GM21717 (cell line): Measurements from ENCODE around the gene HDHD3.
"Not testable (repeated sequence)": the region's sequence is repeated elsewhere in the genome, so short reads cannot be mapped to it uniquely, and the experiment has no call there.

Experiments
- ATAC-seq: cut with Tn5 transposase; IDR thresholded peaks from one replicate; pipeline ENCODE4 v1.9.1; 2021; ENCODE audit warnings: mild to moderate bottlenecking, moderate library complexity; ENCODE audit not compliant: unreplicated experiment

Gene HDHD3

GRCh38 chr9:113368348-113368981, 8.3 kb downstream of the HDHD3 start:
- ATAC-seq: no peak

DNA sequence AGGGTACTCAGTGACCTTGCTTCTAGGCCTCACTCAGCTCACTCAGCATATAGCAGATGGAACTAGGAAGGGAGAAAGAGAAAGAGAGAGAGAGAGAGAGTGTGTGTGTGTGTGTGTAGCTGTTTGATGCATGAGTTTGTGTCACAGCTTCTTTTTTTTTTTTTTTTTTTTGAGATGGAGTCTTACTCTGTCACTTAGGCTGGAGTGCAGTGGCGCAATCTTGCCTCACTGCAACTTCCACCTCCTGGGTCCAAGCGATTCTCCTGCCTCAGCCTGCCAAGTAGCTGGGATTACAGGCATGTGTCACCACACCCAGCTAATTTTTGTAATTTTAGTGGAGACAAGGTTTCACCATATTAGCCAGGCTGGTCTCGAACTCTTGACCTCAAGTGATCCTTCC, 11.1 kb downstream of the HDHD3 start:
- not testable (repeated sequence) for ATAC-seq

DNA sequence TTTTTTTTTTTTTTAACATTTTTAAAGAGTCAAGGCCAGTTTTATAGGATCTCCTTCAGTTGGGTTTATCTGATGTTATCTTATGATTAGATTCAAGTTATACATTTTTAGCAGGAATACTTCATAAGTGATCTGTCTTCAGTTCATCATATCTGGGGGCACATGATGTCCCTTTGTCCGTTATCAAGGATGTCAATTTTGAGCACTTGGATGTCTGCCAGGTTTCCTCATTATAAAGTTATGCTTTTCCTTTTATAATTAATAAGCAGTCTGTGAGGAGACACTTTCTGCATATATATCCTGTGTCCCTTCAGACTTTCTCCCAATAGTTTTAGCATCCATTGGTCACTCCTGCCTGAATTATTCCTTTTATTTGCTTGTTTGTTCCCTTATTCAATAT, 11.8 kb downstream of the HDHD3 start:
- no peak for ATAC-seq

DNA sequence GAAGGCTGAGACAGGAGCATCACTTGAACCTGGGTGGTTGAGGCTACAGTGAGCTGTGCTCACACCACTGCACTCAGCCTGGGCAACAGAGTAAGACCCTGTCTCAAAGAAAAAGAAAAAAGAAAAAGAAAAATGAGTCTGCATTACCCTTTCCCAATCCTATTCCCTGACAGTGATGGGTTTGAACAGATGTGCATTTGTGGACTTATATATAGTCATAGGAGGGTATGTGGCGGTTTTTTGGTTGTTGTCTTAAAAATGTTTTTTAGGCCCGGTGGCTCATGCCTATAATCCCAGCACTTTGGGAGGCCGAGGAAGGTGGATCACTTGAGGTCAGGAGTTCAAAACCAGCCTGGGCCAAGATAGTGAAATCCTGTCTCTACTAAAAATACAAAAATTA, 13.4 kb downstream of the HDHD3 start:
- ATAC-seq: no peak

GRCh38 chr9:113361304-113362018, 15.3 kb downstream of the HDHD3 start:
- no peak for ATAC-seq

- no peak for ATAC-seq
These were observed 16.4 kb downstream of the HDHD3 start for GRCh38 chr9:113360242-113360842.

- no peak for ATAC-seq
These were observed 17.4 kb downstream of the HDHD3 start for GRCh38 chr9:113359385-113359784.

DNA sequence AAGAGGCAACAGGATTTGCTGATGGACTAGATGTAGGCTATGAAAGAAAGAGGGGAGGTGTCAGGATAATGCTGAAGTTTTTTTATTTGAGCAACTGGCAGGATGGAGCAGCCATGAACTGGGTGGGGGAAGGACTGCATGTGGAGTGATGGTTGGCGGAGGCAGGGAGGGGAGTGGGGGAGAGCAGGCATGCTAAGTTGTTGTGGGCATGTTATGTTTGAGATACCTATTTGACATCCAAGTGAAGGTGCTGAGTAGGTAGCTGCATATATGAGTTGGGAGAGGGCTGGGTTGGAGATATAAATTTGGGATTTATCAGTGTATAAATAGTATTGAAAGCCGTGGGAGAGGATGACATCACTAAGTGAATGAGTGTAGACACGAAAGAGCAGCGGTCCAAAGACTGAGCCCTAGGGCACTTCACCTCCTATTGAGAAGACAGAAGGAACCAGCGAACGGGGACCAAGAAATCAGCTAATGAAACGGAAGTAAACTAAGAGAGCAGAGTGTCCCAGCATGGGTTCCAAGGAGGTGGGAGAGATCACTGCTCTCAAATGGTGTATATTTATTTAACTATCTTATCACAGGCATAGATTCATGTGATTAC, 20.0 kb downstream of the HDHD3 start:
- ATAC-seq: no peak

- no peak for ATAC-seq
These were observed 21.7 kb downstream of the HDHD3 start for GRCh38 chr9:113355040-113355596.

DNA sequence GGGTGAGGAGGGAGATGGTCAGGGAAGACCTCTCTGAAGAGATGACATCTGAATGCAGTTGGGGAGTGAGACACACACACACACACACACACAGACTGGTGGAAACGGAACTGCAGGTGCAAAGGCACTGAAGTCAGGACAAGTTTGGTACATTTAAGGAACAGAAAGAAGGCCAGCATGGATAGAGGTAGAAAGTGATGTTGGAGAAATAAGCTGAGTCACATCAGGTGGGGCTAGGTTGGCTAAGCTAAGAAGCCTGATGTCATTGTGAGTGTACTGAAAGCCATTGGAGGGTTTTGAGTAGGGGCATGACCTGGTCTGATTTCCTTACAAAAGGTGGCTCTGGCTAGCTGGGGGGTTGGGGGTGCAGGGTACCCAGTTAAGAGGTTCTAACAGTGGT, 24.4 kb downstream of the HDHD3 start:
- no peak for ATAC-seq

GRCh38 chr9:113352006-113352405, 24.8 kb downstream of the HDHD3 start:
- ATAC-seq: no peak

- peak; percentile 43 for ATAC-seq
These were observed 25.8 kb downstream of the HDHD3 start for GRCh38 chr9:113350937-113351336.

GRCh38 chr9:113350107-113350661, 26.6 kb downstream of the HDHD3 start:
- ATAC-seq: no peak

DNA sequence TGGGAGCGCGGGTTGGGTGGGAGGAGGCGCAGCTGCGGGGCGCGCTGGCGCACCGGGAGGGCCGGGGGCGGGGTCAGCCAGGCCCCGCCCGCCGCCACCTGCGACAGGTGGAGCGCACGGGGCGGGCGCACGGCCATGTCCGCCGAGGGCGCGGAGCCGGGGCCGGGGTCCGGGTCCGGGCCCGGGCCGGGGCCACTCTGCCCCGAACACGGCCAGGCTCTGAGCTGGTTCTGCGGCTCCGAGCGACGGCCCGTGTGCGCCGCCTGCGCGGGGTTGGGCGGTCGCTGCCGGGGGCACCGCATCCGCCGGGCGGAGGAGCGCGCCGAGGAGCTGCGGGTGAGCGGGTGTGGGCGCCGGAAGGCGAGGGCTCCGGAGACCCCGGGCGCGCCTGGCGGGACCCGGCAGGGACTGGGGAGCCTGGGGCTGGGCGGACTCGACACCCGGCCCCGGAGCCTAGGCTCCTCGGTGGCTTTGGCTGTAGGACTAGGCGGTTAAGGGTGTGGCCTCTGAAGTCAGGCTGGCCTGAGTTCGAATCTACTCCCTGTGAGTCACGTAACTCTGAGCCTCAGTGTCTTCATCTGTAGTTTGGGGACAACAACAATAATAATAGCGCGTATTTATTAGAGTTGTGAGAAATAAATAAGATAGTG, 27.2 kb downstream of the HDHD3 start, which contains the start of gene BSPRY:
TSS of gene BSPRY (plus strand) at position 97 of the 650 bp plus-strand sequence. CDS start at position 136, 39 bp downstream.
- ATAC-seq: no peak

DNA sequence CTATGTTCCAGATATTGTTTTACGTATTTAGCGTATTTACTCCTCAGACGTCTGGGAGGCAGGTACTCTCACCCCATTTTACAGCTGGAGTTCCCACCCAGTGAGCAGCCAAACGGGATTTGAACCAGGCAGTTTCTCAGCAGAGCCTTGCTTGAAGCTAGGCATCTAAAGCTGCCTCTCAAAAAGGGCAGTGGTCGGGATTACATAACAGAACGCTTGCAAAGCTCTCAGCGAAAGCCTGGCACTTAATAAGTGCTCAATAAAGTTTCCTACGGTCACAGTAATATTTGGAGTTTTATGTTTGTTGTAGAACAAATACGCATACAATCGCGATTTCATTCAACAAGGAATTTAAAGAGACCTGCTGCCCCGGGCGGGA, 27.7 kb downstream of the HDHD3 start:
- no peak for ATAC-seq

DNA sequence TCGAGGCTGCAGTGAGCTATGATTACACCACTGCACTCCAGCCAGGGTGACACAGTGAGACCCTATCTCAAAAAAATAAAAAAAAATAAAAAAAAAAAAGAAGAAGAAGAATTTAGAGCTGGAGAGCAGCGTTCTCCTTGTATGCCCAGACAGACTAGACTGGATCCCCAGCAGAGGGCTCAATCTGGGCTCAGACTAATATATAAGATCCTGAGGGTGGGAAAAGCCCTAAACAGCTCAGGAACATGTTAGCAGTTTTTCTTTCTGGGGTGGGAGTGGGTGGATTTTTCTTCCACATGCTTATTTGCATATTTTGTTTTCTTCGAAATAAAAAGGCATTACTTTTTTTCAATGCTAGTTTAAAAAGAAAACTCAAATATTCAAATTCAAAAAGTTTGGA, 28.3 kb downstream of the HDHD3 start:
- ATAC-seq: no peak

DNA sequence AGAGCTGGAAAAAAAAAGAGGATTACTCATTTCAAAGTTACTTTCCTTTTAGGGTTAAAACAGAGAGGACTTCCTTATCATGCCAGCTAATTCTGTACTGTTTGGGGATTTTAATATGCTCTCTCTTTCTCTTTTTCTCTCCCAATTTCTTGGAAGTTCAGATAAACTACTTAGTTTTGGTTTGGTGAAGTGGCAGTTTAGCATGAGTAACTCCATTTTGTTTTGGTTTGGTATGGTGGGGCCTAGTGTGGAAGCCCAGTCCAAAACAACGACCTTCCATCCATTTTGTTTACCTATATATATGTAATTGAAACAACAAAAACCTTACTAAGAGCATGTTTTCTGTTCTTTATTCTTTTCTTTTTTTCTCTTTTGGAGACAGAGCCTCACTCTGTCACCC, 31.1 kb downstream of the HDHD3 start:
- no peak for ATAC-seq

DNA sequence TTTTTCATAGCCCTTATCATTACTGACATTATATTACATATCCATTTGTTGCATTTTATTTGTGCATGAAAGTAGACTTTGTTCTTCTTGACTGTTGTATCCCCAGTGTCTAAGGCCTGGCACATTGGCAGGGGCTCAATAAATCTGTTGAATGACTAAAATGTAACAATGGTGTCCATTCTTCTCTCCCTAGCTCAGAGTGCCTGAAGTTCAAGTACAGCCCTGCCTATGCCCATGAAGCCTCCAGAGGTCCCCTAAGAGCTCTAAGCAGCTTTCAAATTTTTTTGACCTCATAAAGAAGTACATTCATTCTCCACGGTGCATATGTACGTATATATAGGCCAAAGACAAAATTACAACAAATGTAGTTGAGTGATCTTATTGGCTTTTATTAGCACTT, 31.6 kb downstream of the HDHD3 start:
- no peak for ATAC-seq

- ATAC-seq: no peak
These were observed 33.0 kb downstream of the HDHD3 start for GRCh38 chr9:113343732-113344231.

GRCh38 chr9:113341712-113342410, 34.9 kb downstream of the HDHD3 start:
- no peak for ATAC-seq
